ENCODE results near the gene PGM3. TPM values are rescaled to one million over a fixed set of nuclear protein-coding genes. Genes with fewer than 3 reads are reported as not detected.

Gene PGM3
- polyA plus RNA-seq, 1 experiment = 155 TPM

- peak; percentile 94 for TF ChIP-seq CTCF (IDR thresholded peaks at IDR 0.05; ENCODE audit: low read depth, low read length)
- Histone ChIP-seq H3K27me3 (ENCODE audit: control insufficient read depth, insufficient read depth, low read length) (no peaks in the 10 kb centered on the region), H3K27ac (ENCODE audit: low read depth, low read length) (peak overlapping the region; percentile 85), H3K4me3 (ENCODE audit: low read depth, low read length) (no peak overlapping the region), H3K9me3 (ENCODE audit: control insufficient read depth, insufficient read depth, low read length) (no peaks in the 10 kb centered on the region)
- ChIA-PET POLR2A (interaction anchor here (0.7 to 1.3 kb wide), 4 partner anchors 22 to 299 kb away, joined by 3 to 9 read pairs (median 3); partner anchors contain the start of genes DOP1A, PRSS35 and RWDD2A), CTCF (interaction anchor here (0.6 to 14.3 kb wide), 53 partner anchors 9 to 974 kb away, joined by 3 to 534 read pairs (median 4); partner anchors contain the start of genes DOP1A, PRSS35 and UBE3D)
- peak; percentile 51 for DNase-seq (ENCODE audit: low read depth, low spot score)
These were observed 22.3 kb upstream of the PGM3 start for GRCh38 chr6:83215131-83216047.

- ChIA-PET POLR2A (no interaction called here), CTCF (interaction anchor here (3.2 kb wide), 1 partner anchor 136 kb away, joined by 28 read pairs; the partner anchor contains the start of genes DOP1A and UBE3D)
- no peak for TF ChIP-seq CTCF (IDR thresholded peaks at IDR 0.05; ENCODE audit: low read depth, low read length)
- no peak for DNase-seq (ENCODE audit: low read depth, low spot score)
- H3K9me3 ChIP-seq (ENCODE audit: control insufficient read depth, insufficient read depth, low read length) = no peaks in the 10 kb centered on the region
- no peaks in the 10 kb centered on the region for H3K27me3 ChIP-seq (ENCODE audit: control insufficient read depth, insufficient read depth, low read length)
- no peak overlapping the region for H3K4me3 ChIP-seq (ENCODE audit: low read depth, low read length)
- no peak overlapping the region for H3K27ac ChIP-seq (ENCODE audit: low read depth, low read length)
These were observed 9.0 kb upstream of the PGM3 start for GRCh38 chr6:83202031-83202430.

GRCh38 chr6:83199863-83200225, 6.8 kb upstream of the PGM3 start:
- Histone ChIP-seq H3K27ac (ENCODE audit: low read depth, low read length) (no peak overlapping the region), H3K9me3 (ENCODE audit: control insufficient read depth, insufficient read depth, low read length) (no peaks in the 10 kb centered on the region), H3K27me3 (ENCODE audit: control insufficient read depth, insufficient read depth, low read length) (no peaks in the 10 kb centered on the region), H3K4me3 (ENCODE audit: low read depth, low read length) (no peak overlapping the region)
- ChIA-PET CTCF (interaction anchor here (1.7 to 7.0 kb wide), 3 partner anchors 15 to 134 kb away, joined by 9 to 65 read pairs (median 21); partner anchors contain the start of genes DOP1A and UBE3D), POLR2A (no interaction called here)
- TF ChIP-seq CTCF (IDR thresholded peaks at IDR 0.05; ENCODE audit: low read depth, low read length) = no peak
- DNase-seq (ENCODE audit: low read depth, low spot score) = peak; percentile 47

GRCh38 chr6:83199173-83199862, 6.3 kb upstream of the PGM3 start:
- POLR2A ChIA-PET = interaction anchor here (0.6 kb wide), 1 partner anchor 62 kb away, joined by 10 read pairs; no protein-coding TSS in a partner anchor
- no peak for DNase-seq (ENCODE audit: low read depth, low spot score)

More at GRCh38 chr6:83199173-83199862, 6.3 kb upstream of the PGM3 start:
- TF ChIP-seq CTCF (IDR thresholded peaks at IDR 0.05; ENCODE audit: low read depth, low read length) = no peak
- Histone ChIP-seq H3K9me3 (ENCODE audit: control insufficient read depth, insufficient read depth, low read length) (no peaks in the 10 kb centered on the region), H3K27ac (ENCODE audit: low read depth, low read length) (no peak overlapping the region), H3K27me3 (ENCODE audit: control insufficient read depth, insufficient read depth, low read length) (no peaks in the 10 kb centered on the region), H3K4me3 (ENCODE audit: low read depth, low read length) (no peak overlapping the region)
- CTCF ChIA-PET = interaction anchor here (0.6 to 7.0 kb wide), 3 partner anchors 16 to 133 kb away, joined by 3 to 65 read pairs (median 21); partner anchors contain the start of genes DOP1A and UBE3D
